BJ (cell line): ENCODE data around the gene RPL10A. TPM values are rescaled to one million over a fixed set of nuclear protein-coding genes. Genes with fewer than 3 reads are reported as not detected.

Experiments used
- CTCF ChIA-PET: fragments of 350-600 bp; formaldehyde crosslinking; extraction: SDS; loops from one replicate; lab custom pipeline; 2021; ENCODE audit warnings: antibody characterized with exemption, inconsistent platforms; lab: Yijun Ruan, JAX
- POLR2A ChIA-PET: fragments of 300-600 bp; sonication (Branson Sonifier 250); formaldehyde crosslinking; extraction: SDS; loops from one replicate; lab custom pipeline; 2021; ENCODE audit warnings: antibody characterized with exemption; lab: Charles Lee
- DNase-seq: peaks from one replicate; pipeline ENCODE4 v3.0.0-alpha.2; 2011; ENCODE audit warnings: low read depth
- H3K27me3 ChIP-seq: 2 replicates; pipeline ENCODE4 v1.6.0; 2011; ENCODE audit warnings: low read length; ENCODE audit not compliant: control insufficient read depth, insufficient read depth
- H3K36me3 ChIP-seq: 2 replicates; pipeline ENCODE4 v1.5.1; 2011; ENCODE audit warnings: low read length; ENCODE audit not compliant: control insufficient read depth, insufficient read depth
- H3K4me3 ChIP-seq: 2 replicates; pipeline ENCODE4 v1.5.1; 2011; ENCODE audit warnings: low read depth, mild to moderate bottlenecking, control low read depth, low read length
- CTCF ChIP-seq: IDR thresholded peaks from 2 replicates; pipeline ENCODE4 v1.5.1; 2011; ENCODE audit warnings: low read depth, mild to moderate bottlenecking, control low read depth, inconsistent platforms, low read length, moderate library complexity; ENCODE audit not compliant: insufficient read depth
- polyA plus RNA-seq: library from polyadenylated mRNA; depleted of rRNA; stranded (reverse); fragments of >200 nt; gene quantifications from 2 replicates; pipeline ENCODE4 v1.2.3, GENCODE V29; 2011

Gene RPL10A
- polyA plus RNA-seq, 1 experiment, result 2,524 TPM

- TF ChIP-seq CTCF, result peak; percentile 64
- no peak for DNase-seq
- H3K4me3 ChIP-seq, result no peak overlapping the region
- ChIA-PET CTCF (interaction anchor here (0.6 to 9.5 kb wide), 32 partner anchors 8 to 530 kb away, joined by 3 to 144 read pairs (median 5); partner anchors contain the start of genes DEF6, PPARD, RPL10A and TEAD3), POLR2A (no interaction called here)
- no peaks in the 10 kb centered on the region for H3K36me3 ChIP-seq
- no peaks in the 10 kb centered on the region for H3K27me3 ChIP-seq
These were observed 18.8 kb upstream of the RPL10A start for GRCh38 chr6:35449287-35449881.

- H3K27me3 ChIP-seq, result no peaks in the 10 kb centered on the region
- CTCF ChIA-PET, result interaction anchor here (0.6 to 9.5 kb wide), 14 partner anchors 8 to 155 kb away, joined by 3 to 144 read pairs (median 4); partner anchors contain the start of genes DEF6, PPARD and RPL10A
- no peak for TF ChIP-seq CTCF
- H3K4me3 ChIP-seq, result peak overlapping the region; percentile 70
- POLR2A ChIA-PET, result no interaction called here
- peaks cover 6% of the 10 kb centered on the region for H3K36me3 ChIP-seq
- DNase-seq, result no peak
These were observed 16.6 kb upstream of the RPL10A start for GRCh38 chr6:35451354-35452182.

- DNase-seq, result peak; percentile 61
- ChIA-PET POLR2A (interaction anchor here (0.6 kb wide), 1 partner anchor 19 kb away, joined by 4 read pairs; no protein-coding TSS in a partner anchor), CTCF (interaction anchor here (0.6 to 9.5 kb wide), 10 partner anchors 9 to 661 kb away, joined by 3 to 144 read pairs (median 4); partner anchors contain the start of genes DEF6, PPARD and RPL10A)
- H3K27me3 ChIP-seq, result no peaks in the 10 kb centered on the region
- H3K4me3 ChIP-seq, result peak within 1 kb of the TSS; percentile 70
- TF ChIP-seq CTCF, result no peak
- H3K36me3 ChIP-seq, result peaks cover 10% of the 10 kb centered on the region
These were observed 15.8 kb upstream of the RPL10A start, which contains the start of gene FANCE for GRCh38 chr6:35452183-35453090. TSS of gene FANCE (plus strand) at chr6:35452338. CDS start at chr6:35452546, 208 bp downstream.

DNA sequence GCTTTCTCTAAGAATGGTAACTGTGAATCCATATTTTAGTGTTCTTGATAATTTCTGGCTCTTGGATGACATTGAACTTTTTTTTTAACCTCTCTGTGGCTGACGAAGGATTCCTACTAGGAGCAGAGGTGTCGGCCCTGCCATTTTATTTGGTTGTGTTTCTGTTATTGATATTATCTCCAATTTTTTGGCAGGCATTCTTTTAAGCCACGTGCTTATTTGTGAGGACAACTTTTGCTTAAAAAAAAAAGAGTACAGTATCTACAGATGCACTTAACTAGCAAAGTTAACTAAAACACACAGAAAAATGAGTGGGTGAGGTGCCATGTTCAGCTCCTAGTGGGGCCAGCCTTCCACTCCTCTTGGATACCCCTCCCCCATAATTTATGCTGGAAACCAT lies 15.0 kb upstream of the RPL10A start:
- H3K4me3 ChIP-seq, result peak overlapping the region; percentile 70
- ChIA-PET CTCF (interaction anchor here (1.4 to 9.5 kb wide), 3 partner anchors 9 to 110 kb away, joined by 3 to 144 read pairs (median 3); partner anchors contain the start of gene PPARD), POLR2A (interaction anchor here (0.6 kb wide), 1 partner anchor 18 kb away, joined by 4 read pairs; no protein-coding TSS in a partner anchor)
- H3K36me3 ChIP-seq, result peaks cover 14% of the 10 kb centered on the region
- H3K27me3 ChIP-seq, result no peaks in the 10 kb centered on the region
- no peak for TF ChIP-seq CTCF
- DNase-seq, result no peak
